GM12875 (cell line): Measurements from ENCODE around the gene EOMES.
A peak's percentile ranks its signal among the peaks of the same experiment; 100 is the strongest.

ENCODE experiments used
- H3K4me3 ChIP-seq: one replicate; pipeline ENCODE4 v1.5.1; 2011; ENCODE audit warnings: low read depth, low read length, control low read depth
- CTCF ChIP-seq: IDR thresholded peaks from 2 replicates; pipeline ENCODE4 v1.5.1; 2011; ENCODE audit warnings: low read depth, mild to moderate bottlenecking, control low read depth, inconsistent platforms, low read length, moderate library complexity, borderline replicate concordance; ENCODE audit not compliant: insufficient read depth

Gene EOMES

DNA sequence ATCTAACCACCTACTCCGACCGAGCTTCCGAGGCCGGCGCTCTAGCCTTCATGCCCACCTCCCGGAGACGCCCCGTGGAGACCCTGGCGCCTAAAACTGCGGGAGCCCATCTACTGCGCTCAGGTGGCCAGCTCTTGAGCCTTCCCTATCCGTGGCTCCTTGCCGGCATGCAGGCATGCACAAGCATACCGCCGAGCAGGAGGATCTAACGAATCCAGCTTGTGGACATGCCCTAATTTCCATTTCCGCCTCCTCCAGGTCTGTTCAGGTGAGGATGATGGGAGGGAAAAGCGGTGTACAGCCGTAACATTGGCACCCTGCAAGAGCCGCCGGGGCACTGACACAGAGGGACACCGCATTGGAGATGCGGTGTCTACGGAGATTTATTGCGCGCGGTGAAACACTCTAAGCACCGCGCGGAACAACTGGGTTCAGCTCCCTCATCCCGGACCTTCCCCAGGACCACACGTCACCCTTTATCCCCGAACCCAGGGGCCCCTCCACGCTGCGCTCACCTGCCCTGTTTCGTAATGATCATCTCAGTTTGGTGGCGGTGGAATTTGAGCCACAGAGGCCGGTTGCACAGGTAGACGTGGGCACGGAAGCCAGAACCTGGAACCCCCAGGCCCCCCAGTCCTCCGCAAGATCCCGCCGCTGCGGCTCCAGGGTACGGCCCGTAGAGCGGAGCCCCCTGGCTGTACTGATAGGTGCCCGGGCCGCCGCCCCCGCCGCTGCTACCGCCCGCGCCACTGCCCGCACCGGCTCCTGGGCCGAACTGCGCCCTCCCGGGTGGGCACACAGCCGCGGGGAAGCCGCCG is 1.0 kb downstream of the EOMES start:
- H3K4me3 ChIP-seq = peak overlapping the region; percentile 50

DNA sequence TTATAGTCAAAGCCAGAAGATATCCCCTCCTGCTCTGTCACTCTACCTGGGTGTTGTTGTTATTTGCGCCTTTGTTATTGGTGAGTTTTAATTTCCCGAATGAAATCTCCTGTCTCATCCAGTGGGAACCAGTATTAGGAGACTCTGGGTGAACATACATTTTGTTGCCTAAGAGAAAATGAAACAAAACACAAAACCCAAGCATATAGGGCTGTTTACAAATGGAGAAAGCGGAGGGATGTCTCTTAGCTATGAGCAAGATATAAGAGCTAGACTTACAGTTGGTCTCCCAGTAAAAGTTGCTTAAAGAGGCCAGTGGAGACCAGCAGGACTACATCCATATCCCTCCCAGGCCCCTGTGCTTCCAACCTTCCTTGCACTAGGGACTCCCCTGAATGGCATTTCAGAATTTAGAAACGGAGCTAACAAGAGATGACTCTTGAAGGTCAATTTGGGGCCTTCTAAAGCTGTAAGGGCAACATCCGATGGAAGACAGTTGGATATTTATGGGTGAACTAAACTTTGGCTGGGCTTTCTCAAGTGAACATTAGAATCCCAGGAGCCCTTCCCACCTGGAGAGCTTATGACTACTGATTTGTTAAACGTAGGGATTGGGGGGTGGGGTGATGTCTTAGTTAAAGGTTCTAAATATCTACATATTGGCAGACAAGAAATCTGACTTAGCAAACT is 2.7 kb downstream of the EOMES start:
- no peak for TF ChIP-seq CTCF
- H3K4me3 ChIP-seq = no peak overlapping the region

More for the DNA sequence above, 1.0 kb downstream of the EOMES start:
- no peak; the same call in 1 of the 2 replicates for TF ChIP-seq CTCF

- no peak overlapping the region for H3K4me3 ChIP-seq
- no peak for TF ChIP-seq CTCF
Measured at GRCh38 chr3:27718459-27718858, 3.7 kb downstream of the EOMES start.

GRCh38 chr3:27717200-27717852 is 4.8 kb downstream of the EOMES start:
- TF ChIP-seq CTCF = no peak
- H3K4me3 ChIP-seq = no peak overlapping the region

DNA sequence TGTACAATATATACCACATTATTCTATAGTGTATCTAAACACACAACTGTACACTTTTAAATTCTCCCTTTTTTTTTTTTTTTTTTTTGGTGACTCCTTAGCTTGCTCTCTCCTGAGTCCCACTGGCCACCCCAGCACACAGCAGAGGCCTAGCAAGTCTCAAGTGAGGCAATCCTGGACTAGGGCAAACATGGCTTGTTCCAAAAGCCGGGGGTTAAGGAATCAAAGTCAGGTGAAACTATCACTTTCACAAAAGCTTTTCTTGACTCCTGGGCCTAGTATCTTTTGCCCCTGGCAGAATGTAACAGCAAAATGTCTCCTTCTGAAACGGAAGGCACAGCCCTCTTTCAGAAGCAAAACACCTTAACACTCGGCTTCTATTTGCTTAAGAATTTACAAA is 5.8 kb downstream of the EOMES start:
- no peak for TF ChIP-seq CTCF
- H3K4me3 ChIP-seq = no peak overlapping the region

DNA sequence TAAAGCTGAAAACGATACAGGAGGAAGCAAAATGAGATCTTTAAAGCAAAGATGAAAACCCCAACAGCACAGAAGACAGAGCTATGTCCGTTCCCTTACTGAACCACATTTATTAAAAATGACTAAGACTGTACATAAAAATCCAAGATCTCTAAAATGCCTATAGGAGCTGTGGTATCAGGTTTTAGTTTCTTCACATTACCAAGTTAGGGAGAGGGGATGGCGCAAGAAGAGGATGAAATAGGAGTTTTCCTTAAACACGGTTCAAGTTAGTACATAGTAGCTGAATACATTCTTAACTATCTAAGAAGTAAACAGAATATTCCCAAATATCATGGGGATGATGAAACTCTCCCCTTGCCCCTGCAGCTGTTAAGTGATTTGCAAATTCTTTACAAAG is 6.3 kb downstream of the EOMES start:
- no peak overlapping the region for H3K4me3 ChIP-seq
- TF ChIP-seq CTCF = no peak
